SK-N-SH (cell line): ENCODE results near the gene AFAP1. TPM values are rescaled to one million over a fixed set of nuclear protein-coding genes. Genes with fewer than 3 reads are reported as not detected.

Experiments used
- CTCF ChIA-PET: fragments of 300-600, 350-600 bp; formaldehyde crosslinking; extraction: SDS; loops from one replicate; lab custom pipeline; 2021; lab: Yijun Ruan, JAX
- POLR2A ChIA-PET: fragments of 350-600 bp; sonication (Branson Sonifier 250); formaldehyde crosslinking; extraction: SDS; loops from one replicate; lab custom pipeline; 2020; ENCODE audit warnings: antibody characterized with exemption, inconsistent platforms; lab: Yijun Ruan, JAX
- DNase-seq: peaks from one replicate; pipeline ENCODE4 v3.0.0; 2012
- H2AFZ ChIP-seq: fragments of 200-600 bp; sonication (generic); 2 replicates; pipeline ENCODE4 v1.8.1; 2016; ENCODE audit warnings: antibody characterized with exemption, mild to moderate bottlenecking, low read depth
- H3F3A ChIP-seq: fragments of 200-600 bp; sonication (generic); replicated peaks from 2 replicates; pipeline ENCODE3; 2016; ENCODE audit warnings: antibody characterized with exemption, mild to moderate bottlenecking; ENCODE audit not compliant: insufficient read depth
- H3K27ac ChIP-seq, 2 experiments: fragments of 200-500 bp in 1 of 2; fragments of 200-600 bp in 1 of 2; sonication (Bioruptor generic) in 1 of 2; sonication (generic), shearing (Covaris generic) in 1 of 2; 2 replicates each; pipeline versions ENCODE4 v1.5.1 to v1.6.1; 2014 to 2016; ENCODE audit warnings: low read depth in 2 of 2, inconsistent platforms in 1 of 2, low read length in 1 of 2, mild to moderate bottlenecking in 1 of 2, mixed read lengths in 1 of 2
- H3K27me3 ChIP-seq: fragments of 200-600 bp; sonication (generic), shearing (Covaris generic); 2 replicates; pipeline ENCODE4 v1.6.1; 2016; ENCODE audit warnings: mixed run types; ENCODE audit not compliant: insufficient read depth
- H3K36me3 ChIP-seq, 2 experiments: fragments of 200-500 bp in 1 of 2; fragments of 200-600 bp in 1 of 2; sonication (Bioruptor generic) in 1 of 2; sonication (generic) in 1 of 2; replicated peaks in 1 of 2; 2 replicates each; pipeline versions ENCODE3 to v1.5.1; 2014 to 2016; ENCODE audit warnings: low read length in 1 of 2, mild to moderate bottlenecking in 1 of 2; ENCODE audit not compliant: insufficient read depth in 2 of 2, control insufficient read depth in 1 of 2
- H3K4me1 ChIP-seq, 2 experiments: fragments of 200-500 bp in 1 of 2; fragments of 200-600 bp in 1 of 2; sonication (Bioruptor generic) in 1 of 2; sonication (generic), shearing (Covaris generic) in 1 of 2; 2 replicates each; pipeline versions ENCODE4 v1.5.1 to v1.6.1; 2014 to 2016; ENCODE audit warnings: low read depth in 1 of 2, low read length in 1 of 2, mixed run types in 1 of 2; ENCODE audit not compliant: insufficient read depth in 2 of 2, control insufficient read depth in 1 of 2
- H3K4me2 ChIP-seq: fragments of 200-600 bp; sonication (generic), shearing (Covaris generic); 2 replicates; pipeline ENCODE4 v1.6.1; 2017; ENCODE audit warnings: mixed run types
- H3K4me3 ChIP-seq, 2 experiments: fragments of 200-500 bp in 1 of 2; fragments of 200-600 bp in 1 of 2; sonication (Bioruptor generic) in 1 of 2; sonication (generic), shearing (Covaris generic) in 1 of 2; 2 replicates each; pipeline versions ENCODE4 v1.5.1 to v1.8.1; 2014 to 2016; ENCODE audit warnings: low read depth in 2 of 2, inconsistent platforms in 1 of 2, low read length in 1 of 2, mild to moderate bottlenecking in 1 of 2, mixed read lengths in 1 of 2, moderate library complexity in 1 of 2
- H3K79me2 ChIP-seq: fragments of 200-600 bp; sonication (generic); 2 replicates; pipeline ENCODE4 v1.8.1; 2017; ENCODE audit warnings: mild to moderate bottlenecking; ENCODE audit not compliant: insufficient read depth
- H3K9ac ChIP-seq: fragments of 200-600 bp; sonication (generic); 2 replicates; pipeline ENCODE4 v1.6.1; 2017; ENCODE audit warnings: mixed run types
- H3K9me2 ChIP-seq: fragments of 200-600 bp; sonication (generic); 2 replicates; pipeline ENCODE4 v1.6.1; 2017; ENCODE audit warnings: mixed run types
- H3K9me3 ChIP-seq: fragments of 200-600 bp; sonication (generic); 2 replicates; pipeline ENCODE4 v1.6.1; 2017; ENCODE audit warnings: mixed run types, mild to moderate bottlenecking, moderate library complexity
- H4K20me1 ChIP-seq: fragments of 200-600 bp; sonication (generic); 2 replicates; pipeline ENCODE4 v1.6.1; 2017; ENCODE audit warnings: mild to moderate bottlenecking, mixed run types; ENCODE audit not compliant: insufficient read depth
- CHD2 ChIP-seq: fragments of 150-350 bp; IDR thresholded peaks from 2 replicates; pipeline ENCODE4 v1.6.1; 2018; ENCODE audit warnings: low read length; ENCODE audit not compliant: partially characterized antibody
- EZH2phosphoT487 ChIP-seq: fragments of 200-600 bp; sonication (generic); IDR thresholded peaks from 2 replicates; pipeline ENCODE4 v1.6.1; 2017; ENCODE audit warnings: low read depth, mixed run types, mild to moderate bottlenecking, antibody characterized with exemption, moderate library complexity, borderline replicate concordance
- FOXM1 ChIP-seq: IDR thresholded peaks from 2 replicates; pipeline ENCODE4 v1.4.0; 2012; ENCODE audit warnings: low read depth, mild to moderate bottlenecking
- GATA2 ChIP-seq: sonication (generic); formaldehyde crosslinking; IDR thresholded peaks from 2 replicates; pipeline ENCODE4 v1.5.0; 2020; ENCODE audit warnings: mild to moderate bottlenecking, missing genetic modification reagents
- MXI1 ChIP-seq: IDR thresholded peaks from 2 replicates; pipeline ENCODE4 v1.6.1; 2012; ENCODE audit warnings: mild to moderate bottlenecking, low read depth, low read length, improper control_type of control experiment
- NRF1 ChIP-seq: IDR thresholded peaks from 2 replicates; pipeline ENCODE4 v1.6.1; 2012; ENCODE audit warnings: low read depth, mild to moderate bottlenecking, low read length
- RCOR1 ChIP-seq: fragments of 150-350 bp; IDR thresholded peaks from 2 replicates; pipeline ENCODE4 v1.6.1; 2017; ENCODE audit warnings: antibody characterized with exemption, low read length
- RXRA ChIP-seq: IDR thresholded peaks from 2 replicates; pipeline ENCODE4 v1.4.0; 2012; ENCODE audit warnings: low read depth, mild to moderate bottlenecking, borderline replicate concordance
- SIN3A ChIP-seq: IDR thresholded peaks from 2 replicates; pipeline ENCODE4 v1.6.1; 2012; ENCODE audit warnings: low read depth, mild to moderate bottlenecking, low read length, moderate library complexity, borderline replicate concordance
- SMC3 ChIP-seq: IDR thresholded peaks from 2 replicates; pipeline ENCODE4 v1.6.1; 2012; ENCODE audit warnings: low read depth, low read length, improper control_type of control experiment
- TAF1 ChIP-seq: IDR thresholded peaks from 2 replicates; pipeline ENCODE4 v1.6.1; 2012; ENCODE audit warnings: low read depth, mild to moderate bottlenecking, low read length, moderate library complexity, borderline replicate concordance
- TCF12 ChIP-seq: IDR thresholded peaks from 2 replicates; pipeline ENCODE4 v1.4.0; 2012
- YY1 ChIP-seq: IDR thresholded peaks from 2 replicates; pipeline ENCODE4 v1.4.0; 2012; ENCODE audit warnings: low read depth, mild to moderate bottlenecking
- WGBS: methylation state at CpG from one replicate; pipeline ENCODE4 v1.1.6; 2017; ENCODE audit warnings: low lambda C conversion rate; 5-methylcytosine and 5-hydroxymethylcytosine counted together
- polyA plus RNA-seq, 3 experiments: library from polyadenylated mRNA; depleted of rRNA; stranded (reverse); fragments of >200 nt; gene quantifications; 2 replicates each; pipeline ENCODE4 v1.2.3, GENCODE V29; 2012
- TF ChIP-seq, protein P1 (sequence below): IDR thresholded peaks from 2 replicates; pipeline ENCODE4; 2012
- TF ChIP-seq, protein P2 (sequence below): IDR thresholded peaks from 2 replicates; pipeline ENCODE4 v1.4.0; 2012; ENCODE audit warnings: low read depth, borderline replicate concordance
- TF ChIP-seq, protein P3 (sequence below): IDR thresholded peaks from 2 replicates; pipeline ENCODE4 v1.6.1; 2012; ENCODE audit warnings: mild to moderate bottlenecking, low read depth, low read length, moderate library complexity
- TF ChIP-seq, protein P4 (sequence below): IDR thresholded peaks from 2 replicates; pipeline ENCODE4 v1.4.0; 2012; ENCODE audit warnings: low read depth

AFAP1 gene
- polyA plus RNA-seq, 1 of the 3 experiments (the other 2 are of a cell fraction) = 67.9 TPM

DNA sequence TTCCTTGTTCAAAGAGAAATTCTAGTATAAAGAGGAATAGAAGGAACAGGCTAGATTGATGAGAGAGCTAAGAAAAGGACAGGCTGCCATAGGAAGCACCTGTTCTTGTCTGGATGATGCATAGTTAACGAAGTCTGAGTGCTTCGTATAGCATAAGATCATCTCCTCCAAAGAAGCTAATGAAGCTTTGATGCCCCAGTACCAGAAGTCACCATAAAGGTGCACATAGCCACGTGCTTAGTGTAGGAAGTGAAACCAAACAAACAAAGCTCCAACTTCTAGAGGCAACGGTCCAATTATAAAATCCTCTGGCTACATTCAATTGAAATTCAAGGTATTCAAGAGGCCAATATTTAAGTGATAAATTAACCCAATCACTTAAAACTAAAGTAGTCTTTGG, 31.0 kb downstream of the AFAP1 start:
- TF ChIP-seq, protein P1, sequence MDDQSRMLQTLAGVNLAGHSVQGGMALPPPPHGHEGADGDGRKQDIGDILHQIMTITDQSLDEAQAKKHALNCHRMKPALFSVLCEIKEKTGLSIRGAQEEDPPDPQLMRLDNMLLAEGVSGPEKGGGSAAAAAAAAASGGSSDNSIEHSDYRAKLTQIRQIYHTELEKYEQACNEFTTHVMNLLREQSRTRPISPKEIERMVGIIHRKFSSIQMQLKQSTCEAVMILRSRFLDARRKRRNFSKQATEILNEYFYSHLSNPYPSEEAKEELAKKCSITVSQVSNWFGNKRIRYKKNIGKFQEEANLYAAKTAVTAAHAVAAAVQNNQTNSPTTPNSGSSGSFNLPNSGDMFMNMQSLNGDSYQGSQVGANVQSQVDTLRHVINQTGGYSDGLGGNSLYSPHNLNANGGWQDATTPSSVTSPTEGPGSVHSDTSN = no peak
- no peak for TF ChIP-seq EZH2phosphoT487
- TF ChIP-seq NRF1 = no peak
- TF ChIP-seq, protein P2, sequence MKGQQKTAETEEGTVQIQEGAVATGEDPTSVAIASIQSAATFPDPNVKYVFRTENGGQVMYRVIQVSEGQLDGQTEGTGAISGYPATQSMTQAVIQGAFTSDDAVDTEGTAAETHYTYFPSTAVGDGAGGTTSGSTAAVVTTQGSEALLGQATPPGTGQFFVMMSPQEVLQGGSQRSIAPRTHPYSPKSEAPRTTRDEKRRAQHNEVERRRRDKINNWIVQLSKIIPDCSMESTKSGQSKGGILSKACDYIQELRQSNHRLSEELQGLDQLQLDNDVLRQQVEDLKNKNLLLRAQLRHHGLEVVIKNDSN = no peak
- TF ChIP-seq FOXM1 = no peak
- TF ChIP-seq SMC3 = no peak
- TF ChIP-seq CHD2 = no peak
- TF ChIP-seq TAF1 = no peak
- no peak for TF ChIP-seq MXI1
- TF ChIP-seq, protein P3, sequence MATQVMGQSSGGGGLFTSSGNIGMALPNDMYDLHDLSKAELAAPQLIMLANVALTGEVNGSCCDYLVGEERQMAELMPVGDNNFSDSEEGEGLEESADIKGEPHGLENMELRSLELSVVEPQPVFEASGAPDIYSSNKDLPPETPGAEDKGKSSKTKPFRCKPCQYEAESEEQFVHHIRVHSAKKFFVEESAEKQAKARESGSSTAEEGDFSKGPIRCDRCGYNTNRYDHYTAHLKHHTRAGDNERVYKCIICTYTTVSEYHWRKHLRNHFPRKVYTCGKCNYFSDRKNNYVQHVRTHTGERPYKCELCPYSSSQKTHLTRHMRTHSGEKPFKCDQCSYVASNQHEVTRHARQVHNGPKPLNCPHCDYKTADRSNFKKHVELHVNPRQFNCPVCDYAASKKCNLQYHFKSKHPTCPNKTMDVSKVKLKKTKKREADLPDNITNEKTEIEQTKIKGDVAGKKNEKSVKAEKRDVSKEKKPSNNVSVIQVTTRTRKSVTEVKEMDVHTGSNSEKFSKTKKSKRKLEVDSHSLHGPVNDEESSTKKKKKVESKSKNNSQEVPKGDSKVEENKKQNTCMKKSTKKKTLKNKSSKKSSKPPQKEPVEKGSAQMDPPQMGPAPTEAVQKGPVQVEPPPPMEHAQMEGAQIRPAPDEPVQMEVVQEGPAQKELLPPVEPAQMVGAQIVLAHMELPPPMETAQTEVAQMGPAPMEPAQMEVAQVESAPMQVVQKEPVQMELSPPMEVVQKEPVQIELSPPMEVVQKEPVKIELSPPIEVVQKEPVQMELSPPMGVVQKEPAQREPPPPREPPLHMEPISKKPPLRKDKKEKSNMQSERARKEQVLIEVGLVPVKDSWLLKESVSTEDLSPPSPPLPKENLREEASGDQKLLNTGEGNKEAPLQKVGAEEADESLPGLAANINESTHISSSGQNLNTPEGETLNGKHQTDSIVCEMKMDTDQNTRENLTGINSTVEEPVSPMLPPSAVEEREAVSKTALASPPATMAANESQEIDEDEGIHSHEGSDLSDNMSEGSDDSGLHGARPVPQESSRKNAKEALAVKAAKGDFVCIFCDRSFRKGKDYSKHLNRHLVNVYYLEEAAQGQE = no peak
- no peak for TF ChIP-seq RCOR1
- no peak for TF ChIP-seq SIN3A
- no peak for TF ChIP-seq YY1
- TF ChIP-seq RXRA = no peak
- TF ChIP-seq, protein P4, sequence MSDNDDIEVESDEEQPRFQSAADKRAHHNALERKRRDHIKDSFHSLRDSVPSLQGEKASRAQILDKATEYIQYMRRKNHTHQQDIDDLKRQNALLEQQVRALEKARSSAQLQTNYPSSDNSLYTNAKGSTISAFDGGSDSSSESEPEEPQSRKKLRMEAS = no peak
- TF ChIP-seq TCF12 = no peak
- TF ChIP-seq GATA2 (CRISPR knock-in tag) = no peak
- H3K4me3 ChIP-seq = no peak overlapping the region
- peaks cover 29% of the 10 kb centered on the region for H4K20me1 ChIP-seq
- H3K4me2 ChIP-seq = peak overlapping the region; percentile 49; the same call in 1 of the 2 replicates
- 88% methylated on average over 4 of the region's 4 CpGs for WGBS
- no peaks in the 10 kb centered on the region for H3K27me3 ChIP-seq
- ChIA-PET POLR2A (interaction anchor here (0.9 kb wide), 1 partner anchor 106 kb away, joined by 3 read pairs; no protein-coding TSS in a partner anchor), CTCF (interaction anchor here (0.9 to 4.0 kb wide), 7 partner anchors 17 to 268 kb away, joined by 3 to 29 read pairs (median 5); no protein-coding TSS in a partner anchor)
- H3K36me3 ChIP-seq = peaks cover 0 to 11% of the 10 kb centered on the region in 2 experiments
- H2AFZ ChIP-seq = no peak overlapping the region
- peaks cover 84% of the 10 kb centered on the region for H3F3A ChIP-seq
- DNase-seq = no peak
- H3K9ac ChIP-seq = no peak overlapping the region
- H3K4me1 ChIP-seq = peaks cover 78 to 86% of the 10 kb centered on the region in 2 experiments
- H3K79me2 ChIP-seq = peaks cover 99% of the 10 kb centered on the region
- H3K9me3 ChIP-seq = no peaks in the 10 kb centered on the region
- H3K9me2 ChIP-seq = no peaks in the 10 kb centered on the region
- H3K27ac ChIP-seq = peak overlapping the region; percentile 59 to 97
